HG03354 (cell line): Measurements from ENCODE around the gene MICAL2.

Source experiments
- ATAC-seq: cut with Tn5 transposase; IDR thresholded peaks from one replicate; pipeline ENCODE4 v1.9.1; 2021; ENCODE audit warnings: mild to moderate bottlenecking; ENCODE audit not compliant: unreplicated experiment, poor library complexity, severe bottlenecking

Gene MICAL2

GRCh38 chr11:12075822-12076821 lies 34.3 kb upstream of the MICAL2 start:
- ATAC-seq = no peak

- ATAC-seq = no peak
Measured at GRCh38 chr11:12076840-12077534, 33.4 kb upstream of the MICAL2 start.

- no peak for ATAC-seq
Measured at GRCh38 chr11:12077535-12078280, 32.7 kb upstream of the MICAL2 start.

- no peak for ATAC-seq
Measured at GRCh38 chr11:12079726-12080556, 30.4 kb upstream of the MICAL2 start.

- ATAC-seq = no peak
Measured at GRCh38 chr11:12083380-12083779, 27.0 kb upstream of the MICAL2 start.

GRCh38 chr11:12084256-12084655 lies 26.1 kb upstream of the MICAL2 start:
- ATAC-seq = no peak

GRCh38 chr11:12085371-12086251 lies 24.8 kb upstream of the MICAL2 start:
- ATAC-seq = no peak

GRCh38 chr11:12086271-12087074 lies 23.9 kb upstream of the MICAL2 start:
- no peak for ATAC-seq

GRCh38 chr11:12087075-12088004 lies 23.1 kb upstream of the MICAL2 start:
- peak; percentile 54 for ATAC-seq

- no peak for ATAC-seq
Measured at GRCh38 chr11:12088047-12088481, 22.3 kb upstream of the MICAL2 start.

GRCh38 chr11:12088531-12088930 lies 21.9 kb upstream of the MICAL2 start:
- no peak for ATAC-seq

- ATAC-seq = no peak
Measured at GRCh38 chr11:12089041-12089440, 21.3 kb upstream of the MICAL2 start.

GRCh38 chr11:12089473-12089872 lies 20.9 kb upstream of the MICAL2 start:
- no peak for ATAC-seq

GRCh38 chr11:12090061-12090591 lies 20.3 kb upstream of the MICAL2 start:
- ATAC-seq = no peak

GRCh38 chr11:12090761-12091258 lies 19.6 kb upstream of the MICAL2 start:
- no peak for ATAC-seq

GRCh38 chr11:12091956-12092558 lies 18.3 kb upstream of the MICAL2 start:
- no peak for ATAC-seq
